Lower lobe of right lung (tissue), 2 donors: Measurements from ENCODE around the gene XPA. TPM values are rescaled to one million over a fixed set of nuclear protein-coding genes. Genes with fewer than 3 reads are reported as not detected.

Experiments
- ATAC-seq, 2 donors: fragments of 200-7000 bp; cut with Tn5 transposase; one replicate each; pipeline ENCODE4 v1.9.1; 2020 to 2022; ENCODE audit warnings: mild to moderate bottlenecking in 2 of 2, moderate library complexity in 2 of 2
- DNase-seq: peaks from one replicate; pipeline ENCODE4 v3.0.0-alpha.2; 2020
- H3K27ac ChIP-seq: fragments of 200-600 bp; one replicate; pipeline ENCODE4 v1.8.0; 2022
- H3K27me3 ChIP-seq: fragments of 200-600 bp; one replicate; pipeline ENCODE4 v1.8.0; 2022; ENCODE audit warnings: low read depth
- H3K36me3 ChIP-seq: fragments of 200-600 bp; one replicate; pipeline ENCODE4 v1.8.0; 2022; ENCODE audit warnings: mild to moderate bottlenecking
- H3K4me1 ChIP-seq: fragments of 200-600 bp; one replicate; pipeline ENCODE4 v1.8.0; 2022
- H3K4me3 ChIP-seq: fragments of 200-600 bp; one replicate; pipeline ENCODE4 v1.8.0; 2022; ENCODE audit warnings: mild to moderate bottlenecking
- H3K9me3 ChIP-seq: fragments of 200-600 bp; one replicate; pipeline ENCODE4 v1.8.0; 2022
- intact Hi-C: fragments of 100-400 bp; cut with DNase I; formaldehyde crosslinking; loops from one replicate; pipeline ENCODE4 v1.11.0; 2022
- total RNA-seq: library from RNA; stranded (reverse); fragmentation: NEBNext Ultra II Directional; extraction: Animal tissue kit (Norgen Biotek cat#: 25700); gene quantifications from one replicate; pipeline ENCODE4 v1.2.1, GENCODE V29; 2021
- TF ChIP-seq, protein P1 (sequence below): fragments of 200-600 bp; IDR thresholded peaks from one replicate; pipeline ENCODE4 v1.8.0; 2022; ENCODE audit warnings: antibody characterized with exemption, mild to moderate bottlenecking
- donor health status: DM: no; HTN: yes; CAD: no; lungs with severe emphysema.

Gene XPA
- total RNA-seq, 1 donor from 2014 or later = 11.3 TPM

DNA sequence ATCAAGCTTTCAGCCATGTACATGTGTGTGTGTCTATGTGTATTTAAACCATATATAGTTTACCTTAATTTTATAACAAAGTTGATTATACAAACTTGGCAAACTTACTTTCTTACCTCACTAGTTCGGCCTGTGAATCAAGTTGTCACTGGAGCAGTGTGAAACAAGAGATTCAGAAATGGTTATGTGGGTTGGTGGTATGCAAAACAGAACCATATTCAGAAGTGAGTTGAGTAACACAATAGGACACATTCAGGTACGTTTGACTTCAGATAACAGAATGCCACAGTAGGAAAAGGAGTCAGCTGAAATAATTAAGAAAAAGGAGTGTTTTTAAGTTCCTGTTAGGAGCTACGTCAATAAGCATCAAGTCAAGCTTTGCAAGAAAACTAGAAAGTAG lies 21.5 kb downstream of the XPA start:
- TF ChIP-seq, protein P1, sequence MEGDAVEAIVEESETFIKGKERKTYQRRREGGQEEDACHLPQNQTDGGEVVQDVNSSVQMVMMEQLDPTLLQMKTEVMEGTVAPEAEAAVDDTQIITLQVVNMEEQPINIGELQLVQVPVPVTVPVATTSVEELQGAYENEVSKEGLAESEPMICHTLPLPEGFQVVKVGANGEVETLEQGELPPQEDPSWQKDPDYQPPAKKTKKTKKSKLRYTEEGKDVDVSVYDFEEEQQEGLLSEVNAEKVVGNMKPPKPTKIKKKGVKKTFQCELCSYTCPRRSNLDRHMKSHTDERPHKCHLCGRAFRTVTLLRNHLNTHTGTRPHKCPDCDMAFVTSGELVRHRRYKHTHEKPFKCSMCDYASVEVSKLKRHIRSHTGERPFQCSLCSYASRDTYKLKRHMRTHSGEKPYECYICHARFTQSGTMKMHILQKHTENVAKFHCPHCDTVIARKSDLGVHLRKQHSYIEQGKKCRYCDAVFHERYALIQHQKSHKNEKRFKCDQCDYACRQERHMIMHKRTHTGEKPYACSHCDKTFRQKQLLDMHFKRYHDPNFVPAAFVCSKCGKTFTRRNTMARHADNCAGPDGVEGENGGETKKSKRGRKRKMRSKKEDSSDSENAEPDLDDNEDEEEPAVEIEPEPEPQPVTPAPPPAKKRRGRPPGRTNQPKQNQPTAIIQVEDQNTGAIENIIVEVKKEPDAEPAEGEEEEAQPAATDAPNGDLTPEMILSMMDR = no peak
- peaks cover 100% of the 10 kb centered on the region for H3K36me3 ChIP-seq
- no peaks in the 10 kb centered on the region for H3K27me3 ChIP-seq
- no peak overlapping the region for H3K4me3 ChIP-seq
- ATAC-seq (no peak), DNase-seq (no peak)
- no peaks in the 10 kb centered on the region for H3K4me1 ChIP-seq
- no peaks in the 10 kb centered on the region for H3K9me3 ChIP-seq
- no peak overlapping the region for H3K27ac ChIP-seq
- intact Hi-C loops = no loop called here

DNA sequence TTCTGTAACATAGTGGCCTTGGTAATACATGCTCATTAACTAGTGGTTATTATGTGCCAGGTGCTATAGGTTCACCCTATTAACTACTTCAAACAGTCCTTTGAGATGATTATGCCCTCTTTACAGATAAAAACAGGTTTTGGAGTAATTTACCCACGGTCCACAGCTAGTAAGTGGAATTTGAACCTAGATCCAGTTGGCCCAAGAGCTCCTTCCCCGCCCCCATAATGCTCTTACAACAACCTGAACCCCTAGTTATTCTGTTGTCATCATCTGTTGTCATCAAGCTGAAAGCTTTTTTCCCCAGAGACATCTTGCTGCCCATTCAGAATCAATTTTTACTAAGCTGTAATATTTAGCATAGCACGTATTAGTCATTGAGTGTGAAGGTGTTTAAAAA lies 23.2 kb downstream of the XPA start:
- peaks cover 100% of the 10 kb centered on the region for H3K36me3 ChIP-seq
- TF ChIP-seq, protein P1 = no peak
- H3K9me3 ChIP-seq = no peaks in the 10 kb centered on the region
- intact Hi-C loops = no loop called here
- DNase-seq (no peak), ATAC-seq (no peak)
- H3K4me1 ChIP-seq = no peaks in the 10 kb centered on the region
- H3K27me3 ChIP-seq = no peaks in the 10 kb centered on the region
- no peak overlapping the region for H3K27ac ChIP-seq
- no peak overlapping the region for H3K4me3 ChIP-seq

DNA sequence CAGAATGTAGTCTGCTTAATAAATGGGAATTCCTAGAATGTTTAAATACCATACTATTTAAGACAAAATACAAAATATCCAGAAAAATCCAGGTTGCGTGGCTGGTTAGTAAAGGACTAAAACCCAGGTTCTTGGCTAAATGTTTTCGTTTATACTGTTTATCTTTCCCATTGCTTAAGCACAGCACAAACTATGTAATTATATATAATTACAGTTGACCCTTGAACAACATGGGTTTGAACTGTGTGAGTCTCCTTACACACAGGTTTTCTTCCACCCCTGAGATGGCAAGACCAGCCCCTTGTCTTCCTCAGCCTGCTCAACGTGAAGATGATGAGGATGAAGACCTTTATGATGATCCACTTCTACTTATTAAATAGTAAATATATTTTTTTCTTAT lies 24.7 kb downstream of the XPA start:
- ATAC-seq = no peak
- Histone ChIP-seq H3K9me3 (no peaks in the 10 kb centered on the region), H3K27me3 (no peaks in the 10 kb centered on the region), H3K36me3 (peaks cover 100% of the 10 kb centered on the region), H3K27ac (no peak overlapping the region), H3K4me3 (no peak overlapping the region), H3K4me1 (no peaks in the 10 kb centered on the region)
- TF ChIP-seq, protein P1 = no peak
- intact Hi-C loops = no loop called here
- no peak for DNase-seq

DNA sequence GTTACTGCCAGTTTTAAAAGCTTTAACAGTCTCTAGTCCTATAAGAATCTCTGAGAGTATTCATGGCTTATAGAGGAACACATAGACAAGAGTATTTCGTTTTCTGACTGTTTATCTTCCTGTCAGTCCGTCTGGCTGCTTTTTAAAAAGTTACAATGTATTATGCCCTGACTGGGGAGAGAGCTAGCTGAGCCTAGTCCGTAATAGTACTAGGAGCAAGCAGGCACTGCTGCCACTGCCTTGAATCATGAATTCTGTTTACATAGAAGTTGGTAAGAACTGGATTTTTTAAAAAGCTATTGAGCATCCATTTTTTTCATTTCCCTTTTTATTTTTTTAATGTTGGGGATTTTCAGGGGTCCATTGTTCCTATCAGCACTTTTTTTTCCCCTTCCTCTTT lies 26.6 kb downstream of the XPA start:
- DNase-seq = no peak
- TF ChIP-seq, protein P1 = no peak
- Histone ChIP-seq H3K27me3 (no peaks in the 10 kb centered on the region), H3K4me1 (no peaks in the 10 kb centered on the region), H3K9me3 (no peaks in the 10 kb centered on the region), H3K4me3 (no peak overlapping the region), H3K27ac (no peak overlapping the region), H3K36me3 (peaks cover 100% of the 10 kb centered on the region)
- intact Hi-C loops = no loop called here
- ATAC-seq = no peak

DNA sequence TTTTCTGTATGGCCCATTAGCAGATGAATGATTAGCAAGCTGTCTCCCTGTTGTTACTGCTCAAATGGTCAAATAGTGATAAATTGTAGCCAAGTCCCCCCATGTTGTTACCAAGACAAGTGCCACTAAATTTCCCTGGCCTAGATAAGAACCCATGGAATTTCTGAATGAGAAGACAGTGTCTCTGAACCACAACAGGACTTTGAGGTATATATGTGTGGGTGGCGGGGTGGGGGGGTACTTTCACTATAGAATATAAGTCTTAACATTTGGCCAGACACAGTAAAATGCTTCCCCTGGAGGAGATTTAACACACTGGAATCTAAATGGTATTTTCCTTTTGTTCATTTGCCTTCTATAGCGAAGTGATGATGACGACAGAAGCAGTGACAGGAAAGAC lies 28.7 kb downstream of the XPA start:
- Histone ChIP-seq H3K27me3 (no peaks in the 10 kb centered on the region), H3K9me3 (no peaks in the 10 kb centered on the region), H3K27ac (no peak overlapping the region), H3K4me1 (no peaks in the 10 kb centered on the region), H3K4me3 (no peak overlapping the region), H3K36me3 (peaks cover 100% of the 10 kb centered on the region)
- no peak for ATAC-seq
- TF ChIP-seq, protein P1 = no peak
- DNase-seq = no peak
- intact Hi-C loops = no loop called here
